DOHH2 (cell line): ENCODE results near the gene NME9.

Experiments used
- H3F3A ChIP-seq: fragments of 200-600 bp; sonication (generic), shearing (Covaris generic); 2 replicates; pipeline ENCODE4 v1.6.0; 2016; ENCODE audit warnings: antibody characterized with exemption, mild to moderate bottlenecking; ENCODE audit not compliant: control insufficient read depth, insufficient read depth
- H3K27ac ChIP-seq: fragments of 200-600 bp; sonication (generic); 2 replicates; pipeline ENCODE4 v1.5.1; 2014; ENCODE audit warnings: low read depth, mild to moderate bottlenecking, low read length, moderate library complexity
- H3K27me3 ChIP-seq: fragments of 200-600 bp; sonication (generic); 2 replicates; pipeline ENCODE4 v1.6.1; 2014; ENCODE audit warnings: mild to moderate bottlenecking, low read length, mixed read lengths; ENCODE audit not compliant: control insufficient read depth
- H3K36me3 ChIP-seq: fragments of 200-600 bp; sonication (generic); 2 replicates; pipeline ENCODE4 v1.6.1; 2014; ENCODE audit warnings: mild to moderate bottlenecking, low read length, moderate library complexity, mixed read lengths; ENCODE audit not compliant: control insufficient read depth
- H3K4me1 ChIP-seq: fragments of 200-600 bp; sonication (generic); 2 replicates; pipeline ENCODE4 v1.6.1; 2014; ENCODE audit warnings: mild to moderate bottlenecking, low read length, mixed read lengths; ENCODE audit not compliant: control insufficient read depth
- H3K4me2 ChIP-seq: fragments of 200-600 bp; sonication (generic); 2 replicates; pipeline ENCODE4 v1.6.0; 2014; ENCODE audit warnings: mild to moderate bottlenecking, low read length, moderate library complexity
- H3K4me3 ChIP-seq: fragments of 200-600 bp; sonication (generic); 2 replicates; pipeline ENCODE4 v1.5.1; 2014; ENCODE audit warnings: mild to moderate bottlenecking, low read length, mixed read lengths
- H3K79me2 ChIP-seq: fragments of 200-600 bp; sonication (generic); 2 replicates; pipeline ENCODE4 v1.6.1; 2014; ENCODE audit warnings: mild to moderate bottlenecking, low read length, mixed read lengths; ENCODE audit not compliant: control insufficient read depth
- H3K9me2 ChIP-seq: fragments of 200-600 bp; sonication (generic); replicated peaks from 2 replicates; pipeline ENCODE4 v1.6.1; 2014; ENCODE audit warnings: mild to moderate bottlenecking, low read length, mixed read lengths; ENCODE audit not compliant: control insufficient read depth
- H3K9me3 ChIP-seq: fragments of 200-600 bp; sonication (generic); 2 replicates; pipeline ENCODE4 v1.6.1; 2014; ENCODE audit warnings: antibody characterized with exemption, low read length, mixed read lengths; ENCODE audit not compliant: control insufficient read depth, insufficient read depth
- H4K20me1 ChIP-seq: fragments of 200-600 bp; sonication (generic); 2 replicates; pipeline ENCODE4 v1.6.0; 2014; ENCODE audit warnings: low read depth, mild to moderate bottlenecking, antibody characterized with exemption, low read length, moderate library complexity; ENCODE audit not compliant: control insufficient read depth, insufficient read depth
- EZH2phosphoT487 ChIP-seq: fragments of 200-600 bp; sonication (generic); IDR thresholded peaks from 2 replicates; pipeline ENCODE4 v1.6.1; 2017; ENCODE audit warnings: borderline replicate concordance, mild to moderate bottlenecking, antibody characterized with exemption, low read length, moderate library complexity, mixed read lengths
- TF ChIP-seq, protein P1 (sequence below): fragments of 200-600 bp; sonication (generic); IDR thresholded peaks from one replicate; pipeline ENCODE4 v1.5.1; 2014; ENCODE audit warnings: antibody characterized with exemption, mild to moderate bottlenecking, low read depth, low read length; ENCODE audit not compliant: poor library complexity, severe bottlenecking

NME9 gene

DNA sequence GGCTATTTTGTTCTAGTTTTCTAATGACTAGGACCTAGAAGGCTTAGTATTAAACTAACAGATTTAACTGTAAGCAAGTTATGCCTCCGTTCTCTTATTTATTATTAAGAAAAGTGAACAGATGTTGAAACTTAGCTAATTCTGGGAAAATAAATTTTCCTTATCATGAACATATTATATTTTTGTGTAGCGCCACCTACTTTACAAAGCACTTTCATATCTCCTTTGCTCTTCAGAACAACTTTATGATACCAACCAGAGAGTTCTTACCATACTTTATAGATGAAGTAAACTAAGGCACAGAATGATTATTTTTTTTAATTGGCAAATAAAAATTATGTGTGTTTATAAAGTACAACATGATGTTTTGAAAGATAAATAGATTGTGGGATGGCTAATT lies 59.4 kb downstream of the NME9 start:
- TF ChIP-seq, protein P1, sequence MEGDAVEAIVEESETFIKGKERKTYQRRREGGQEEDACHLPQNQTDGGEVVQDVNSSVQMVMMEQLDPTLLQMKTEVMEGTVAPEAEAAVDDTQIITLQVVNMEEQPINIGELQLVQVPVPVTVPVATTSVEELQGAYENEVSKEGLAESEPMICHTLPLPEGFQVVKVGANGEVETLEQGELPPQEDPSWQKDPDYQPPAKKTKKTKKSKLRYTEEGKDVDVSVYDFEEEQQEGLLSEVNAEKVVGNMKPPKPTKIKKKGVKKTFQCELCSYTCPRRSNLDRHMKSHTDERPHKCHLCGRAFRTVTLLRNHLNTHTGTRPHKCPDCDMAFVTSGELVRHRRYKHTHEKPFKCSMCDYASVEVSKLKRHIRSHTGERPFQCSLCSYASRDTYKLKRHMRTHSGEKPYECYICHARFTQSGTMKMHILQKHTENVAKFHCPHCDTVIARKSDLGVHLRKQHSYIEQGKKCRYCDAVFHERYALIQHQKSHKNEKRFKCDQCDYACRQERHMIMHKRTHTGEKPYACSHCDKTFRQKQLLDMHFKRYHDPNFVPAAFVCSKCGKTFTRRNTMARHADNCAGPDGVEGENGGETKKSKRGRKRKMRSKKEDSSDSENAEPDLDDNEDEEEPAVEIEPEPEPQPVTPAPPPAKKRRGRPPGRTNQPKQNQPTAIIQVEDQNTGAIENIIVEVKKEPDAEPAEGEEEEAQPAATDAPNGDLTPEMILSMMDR = no peak
- TF ChIP-seq EZH2phosphoT487 = no peak
- Histone ChIP-seq H4K20me1 (no peaks in the 10 kb centered on the region), H3K9me3 (no peaks in the 10 kb centered on the region), H3K79me2 (no peaks in the 10 kb centered on the region), H3K4me2 (no peak overlapping the region), H3K27ac (no peak overlapping the region), H3K9me2 (no peaks in the 10 kb centered on the region), H3K36me3 (peaks cover 39% of the 10 kb centered on the region), H3K27me3 (no peaks in the 10 kb centered on the region), H3K4me1 (no peaks in the 10 kb centered on the region), H3K4me3 (no peak overlapping the region), H3F3A (no peaks in the 10 kb centered on the region; the same call in 1 of the 2 replicates)

DNA sequence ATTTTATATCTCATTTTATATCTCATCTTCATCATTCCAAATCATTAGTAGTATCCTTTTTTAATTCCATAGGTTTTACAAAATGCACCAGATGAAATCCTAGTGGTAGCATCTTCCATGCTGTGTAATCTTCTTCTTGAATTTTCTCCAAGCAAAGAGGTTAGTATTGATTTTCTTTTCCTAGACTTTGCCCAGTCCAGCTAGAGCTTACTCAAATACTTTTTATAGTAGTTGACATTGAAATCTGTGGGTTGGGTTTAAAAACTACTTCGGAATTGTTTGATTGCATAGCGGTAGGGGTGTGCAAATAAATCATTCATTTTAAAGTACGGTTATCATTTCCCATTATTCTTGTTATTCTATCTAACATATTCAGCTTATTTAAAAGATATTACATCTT lies 62.6 kb downstream of the NME9 start:
- Histone ChIP-seq H3K27ac (no peak overlapping the region), H3K27me3 (no peaks in the 10 kb centered on the region), H3K4me2 (no peak overlapping the region), H3K9me2 (no peaks in the 10 kb centered on the region), H3F3A (no peaks in the 10 kb centered on the region; the same call in 1 of the 2 replicates), H3K79me2 (no peaks in the 10 kb centered on the region), H3K4me3 (no peak overlapping the region), H3K36me3 (peaks cover 25% of the 10 kb centered on the region), H4K20me1 (no peaks in the 10 kb centered on the region), H3K4me1 (no peaks in the 10 kb centered on the region), H3K9me3 (no peaks in the 10 kb centered on the region)
- TF ChIP-seq, protein P1 = no peak
- TF ChIP-seq EZH2phosphoT487 = no peak

- Histone ChIP-seq H3K9me3 (no peaks in the 10 kb centered on the region), H3F3A (no peaks in the 10 kb centered on the region; the same call in 1 of the 2 replicates), H3K4me3 (no peak overlapping the region), H3K79me2 (no peaks in the 10 kb centered on the region), H3K36me3 (peaks cover 13% of the 10 kb centered on the region; the same call in 1 of the 2 replicates), H4K20me1 (no peaks in the 10 kb centered on the region; the same call in 1 of the 2 replicates), H3K27ac (no peak overlapping the region), H3K27me3 (no peaks in the 10 kb centered on the region), H3K9me2 (no peaks in the 10 kb centered on the region), H3K4me1 (no peaks in the 10 kb centered on the region), H3K4me2 (no peak overlapping the region)
- no peak for TF ChIP-seq EZH2phosphoT487
- TF ChIP-seq, protein P1 = no peak
Observed at GRCh38 chr3:138265745-138266144, 63.9 kb downstream of the NME9 start.

DNA sequence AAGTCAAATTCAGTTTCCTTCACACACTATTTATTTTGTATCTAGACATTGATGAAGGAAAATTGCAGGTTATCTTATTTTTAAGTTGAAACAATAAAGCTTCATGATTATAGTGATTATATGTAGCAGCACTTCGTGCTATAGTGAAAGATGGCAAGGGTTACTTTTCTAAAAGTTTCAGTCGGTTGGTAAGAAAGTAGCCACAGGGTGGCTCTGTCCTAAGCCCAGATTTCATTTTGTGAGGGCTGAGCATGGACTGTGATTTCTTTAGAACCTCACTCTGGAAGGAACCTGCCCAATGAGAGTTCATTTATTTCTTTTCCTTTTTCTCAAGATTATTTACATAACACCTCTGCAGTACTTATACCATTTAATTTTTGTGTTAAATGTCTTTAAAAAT lies 66.5 kb downstream of the NME9 start:
- Histone ChIP-seq H3K27ac (no peak overlapping the region), H3K9me3 (no peaks in the 10 kb centered on the region), H3K4me3 (no peak overlapping the region), H3K4me2 (no peak overlapping the region), H3K36me3 (peaks cover 13% of the 10 kb centered on the region; the same call in 1 of the 2 replicates), H3K27me3 (no peaks in the 10 kb centered on the region), H3K9me2 (no peaks in the 10 kb centered on the region), H3K4me1 (no peaks in the 10 kb centered on the region), H4K20me1 (peaks cover 5% of the 10 kb centered on the region; the same call in 1 of the 2 replicates), H3K79me2 (no peaks in the 10 kb centered on the region), H3F3A (no peaks in the 10 kb centered on the region)
- TF ChIP-seq, protein P1 = peak; percentile 12
- TF ChIP-seq EZH2phosphoT487 = no peak
